Measurements from ENCODE around the gene SDF4. TPM values are rescaled to one million over a fixed set of nuclear protein-coding genes. Genes with fewer than 3 reads are reported as not detected.

Gene SDF4
- total RNA-seq, 1 experiment from 2014 or later: 139 TPM

DNA sequence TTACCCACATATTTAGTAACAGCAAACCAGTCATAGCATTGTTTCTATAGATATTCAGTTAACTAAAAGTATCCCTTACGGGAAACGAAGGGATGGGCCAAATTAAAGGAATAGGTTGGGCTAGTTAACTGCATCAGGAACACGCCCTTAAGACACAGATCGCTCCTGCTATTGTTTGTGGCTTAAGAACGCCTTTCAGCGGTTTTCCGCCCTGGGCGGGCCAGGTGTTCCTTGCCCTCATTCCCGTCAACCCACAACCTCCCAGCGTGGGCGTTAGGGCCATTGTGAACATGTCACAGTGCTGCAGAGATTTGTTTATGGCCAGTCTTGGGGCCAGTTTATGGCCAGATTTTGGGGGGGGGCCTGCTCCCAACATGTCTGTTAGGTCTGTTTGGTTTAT, 40.1 kb downstream of the SDF4 start:
- Histone ChIP-seq H3K36me3 (ENCODE audit: low read depth) (no peaks in the 10 kb centered on the region), H2AFZ (no peak overlapping the region), H3K27ac (no peak overlapping the region), H3K9me2 (ENCODE audit: insufficient read depth) (no peaks in the 10 kb centered on the region), H3K4me3 (no peak overlapping the region), H3K4me1 (replicated peaks; ENCODE audit: insufficient read depth) (no peaks in the 10 kb centered on the region), H3K79me2 (ENCODE audit: low read depth) (no peaks in the 10 kb centered on the region), H3K27me3 (ENCODE audit: insufficient read depth, low read depth) (no peaks in the 10 kb centered on the region), H3K4me2 (no peak overlapping the region), H4K20me1 (ENCODE audit: insufficient read depth) (no peaks in the 10 kb centered on the region), H3F3A (ENCODE audit: insufficient read depth, low read depth) (0 out of 2 replicates have a peak, but pooled peaks cover 10% of the 10 kb centered on the region), H3K9me3 (ENCODE audit: insufficient read depth, low read depth) (no peaks in the 10 kb centered on the region)
- ChIA-PET CTCF (no interaction called here), POLR2A (ENCODE audit: unreplicated experiment) (no interaction called here)
- no TSS peak for BruUV-seq (replicated peaks)
- DNase-seq: no peak
- TF ChIP-seq CTCF (conservative IDR thresholded peaks at IDR 0.05) (no peak), EZH2 (IDR thresholded peaks at IDR 0.05; ENCODE audit: low read depth) (no peak)
- intact Hi-C loops (cut with micrococcal nuclease; ENCODE audit: unreplicated experiment): no loop called here

DNA sequence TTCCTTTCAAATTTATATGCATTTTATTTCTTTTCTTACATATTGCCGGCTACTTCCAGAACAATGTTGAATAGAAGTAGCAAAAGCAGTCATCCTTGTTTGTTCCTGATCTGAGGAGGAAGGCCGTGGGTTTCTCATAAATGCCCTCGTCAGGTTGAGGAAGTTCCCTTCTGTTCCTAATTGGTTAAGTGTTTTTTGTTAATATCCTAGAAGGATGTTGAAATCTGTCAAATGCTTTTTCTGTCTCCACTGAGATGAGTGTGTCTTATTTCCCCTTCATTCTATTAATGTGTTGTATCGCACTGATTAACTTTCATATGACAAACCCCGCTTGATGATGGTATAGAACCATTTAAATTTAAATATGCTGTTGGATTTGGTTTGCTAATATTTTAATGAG, 42.7 kb downstream of the SDF4 start:
- intact Hi-C loops (cut with micrococcal nuclease; ENCODE audit: unreplicated experiment): no loop called here
- Histone ChIP-seq H3F3A (ENCODE audit: insufficient read depth, low read depth) (peaks cover 13% of the 10 kb centered on the region; the same call in 1 of the 2 replicates), H3K9me3 (ENCODE audit: insufficient read depth, low read depth) (no peaks in the 10 kb centered on the region), H4K20me1 (ENCODE audit: insufficient read depth) (no peaks in the 10 kb centered on the region), H3K27ac (no peak overlapping the region), H2AFZ (no peak overlapping the region), H3K4me2 (no peak overlapping the region), H3K79me2 (ENCODE audit: low read depth) (no peaks in the 10 kb centered on the region), H3K4me3 (no peak overlapping the region), H3K4me1 (replicated peaks; ENCODE audit: insufficient read depth) (peaks cover 3% of the 10 kb centered on the region; the same call in 1 of the 2 replicates), H3K9me2 (ENCODE audit: insufficient read depth) (no peaks in the 10 kb centered on the region), H3K36me3 (ENCODE audit: low read depth) (no peaks in the 10 kb centered on the region), H3K27me3 (ENCODE audit: insufficient read depth, low read depth) (no peaks in the 10 kb centered on the region)
- no peak for DNase-seq
- TF ChIP-seq CTCF (conservative IDR thresholded peaks at IDR 0.05) (no peak), EZH2 (IDR thresholded peaks at IDR 0.05; ENCODE audit: low read depth) (no peak)
- BruUV-seq (replicated peaks): no TSS peak
- POLR2A ChIA-PET (ENCODE audit: unreplicated experiment): no interaction called here
- CTCF ChIA-PET: no interaction called here

DNA sequence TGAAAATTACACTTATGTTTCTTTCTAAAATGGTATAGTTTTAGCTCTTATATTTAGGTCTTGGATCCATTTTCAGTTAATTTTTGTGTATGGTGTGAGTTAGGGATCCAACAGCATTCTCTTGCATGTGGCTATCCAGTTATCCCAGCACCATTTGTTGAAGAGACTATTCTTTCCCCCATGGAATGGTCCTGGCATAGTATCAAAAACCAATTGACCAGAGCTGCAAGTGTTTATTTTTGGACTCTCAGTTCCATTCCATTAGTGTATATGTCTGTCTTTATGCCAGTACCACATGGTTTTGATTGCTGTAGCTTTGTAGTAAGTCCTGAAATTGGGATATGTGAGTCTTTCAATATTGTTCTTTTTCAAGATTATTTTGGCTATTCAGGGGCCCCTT, 43.9 kb downstream of the SDF4 start:
- no peak overlapping the region for H3K4me2 ChIP-seq
- H3K9me3 ChIP-seq (ENCODE audit: insufficient read depth, low read depth): no peaks in the 10 kb centered on the region
- TF ChIP-seq CTCF (conservative IDR thresholded peaks at IDR 0.05): no peak
- peaks cover 13% of the 10 kb centered on the region; the same call in 1 of the 2 replicates for H3F3A ChIP-seq (ENCODE audit: insufficient read depth, low read depth)
- no peaks in the 10 kb centered on the region for H3K9me2 ChIP-seq (ENCODE audit: insufficient read depth)
- no peak for DNase-seq
- no peak overlapping the region for H3K27ac ChIP-seq
- H3K27me3 ChIP-seq (ENCODE audit: insufficient read depth, low read depth): no peaks in the 10 kb centered on the region
- BruUV-seq (replicated peaks): no TSS peak
- intact Hi-C loops (cut with micrococcal nuclease; ENCODE audit: unreplicated experiment): no loop called here
- no peak overlapping the region for H3K4me3 ChIP-seq
- no peaks in the 10 kb centered on the region for H3K79me2 ChIP-seq (ENCODE audit: low read depth)
- no peak overlapping the region for H2AFZ ChIP-seq
- POLR2A ChIA-PET (ENCODE audit: unreplicated experiment): no interaction called here
- H3K4me1 ChIP-seq (replicated peaks; ENCODE audit: insufficient read depth): peaks cover 3% of the 10 kb centered on the region; the same call in 1 of the 2 replicates
- no peaks in the 10 kb centered on the region for H4K20me1 ChIP-seq (ENCODE audit: insufficient read depth)
- H3K36me3 ChIP-seq (ENCODE audit: low read depth): no peaks in the 10 kb centered on the region
- CTCF ChIA-PET: no interaction called here
